HG03097 (cell line): ENCODE results near the gene FBXO10.
A peak's percentile ranks its signal among the peaks of the same experiment; 100 is the strongest.
"Not testable (repeated sequence)": the region's sequence is repeated elsewhere in the genome, so short reads cannot be mapped to it uniquely, and the experiment has no call there.

Experiments used
- ATAC-seq: cut with Tn5 transposase; IDR thresholded peaks from one replicate; pipeline ENCODE4 v1.9.1; 2021; ENCODE audit not compliant: unreplicated experiment, low FRiP score

Gene FBXO10

GRCh38 chr9:37485389-37486255 is 90.6 kb downstream of the FBXO10 start, which contains the start of gene POLR1E:
TSS of gene POLR1E (plus strand) at chr9:37485948. CDS start at chr9:37486048, 100 bp downstream.
- ATAC-seq = peak; percentile 95

DNA sequence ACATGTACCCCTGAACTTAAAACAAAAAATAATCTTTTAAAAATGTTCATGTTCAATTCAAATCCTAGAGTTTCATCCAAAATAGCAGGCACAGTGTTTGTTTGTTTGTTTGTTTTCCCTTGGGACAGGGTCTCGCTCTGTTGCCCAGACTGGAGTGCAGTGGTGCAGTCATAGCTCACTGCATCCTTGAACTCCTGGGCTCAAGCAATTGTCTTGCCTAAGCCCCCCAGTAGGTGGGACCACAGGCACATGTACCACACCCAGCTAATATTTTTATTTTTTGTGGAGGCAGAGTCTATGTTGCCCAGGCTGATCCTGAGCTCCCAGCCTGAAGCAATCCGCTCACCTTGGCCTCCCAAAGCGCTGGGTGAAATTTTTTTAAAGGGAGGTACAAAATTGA is 95.4 kb downstream of the FBXO10 start:
- no peak for ATAC-seq

DNA sequence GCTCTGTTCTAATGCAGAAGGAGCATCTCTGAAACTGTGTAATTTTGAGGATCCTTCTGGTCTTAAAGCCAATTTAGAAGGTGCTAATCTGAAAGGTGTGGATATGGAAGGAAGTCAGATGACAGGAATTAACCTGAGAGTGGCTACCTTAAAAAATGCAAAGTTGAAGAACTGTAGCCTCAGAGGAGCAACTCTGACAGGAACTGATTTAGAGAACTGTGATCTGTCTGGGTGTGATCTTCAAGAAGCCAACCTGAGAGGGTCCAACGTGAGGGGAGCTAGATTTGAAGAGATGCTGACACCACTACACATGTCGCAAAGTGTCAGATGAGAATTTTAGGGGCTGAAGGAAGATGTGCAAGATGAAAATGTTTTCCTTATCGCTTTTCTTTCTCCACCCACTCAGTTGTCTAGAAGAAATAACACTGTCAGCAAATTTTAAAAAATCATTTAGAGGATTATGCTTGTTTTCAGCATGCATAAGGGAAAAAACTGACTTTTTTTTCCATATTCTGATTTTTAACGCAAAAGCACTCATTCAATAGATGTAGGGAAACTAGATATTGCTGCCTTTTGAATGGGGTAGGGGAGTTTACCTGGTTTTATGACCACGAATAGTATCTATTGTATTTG is 98.1 kb downstream of the FBXO10 start:
- not testable (repeated sequence) for ATAC-seq

DNA sequence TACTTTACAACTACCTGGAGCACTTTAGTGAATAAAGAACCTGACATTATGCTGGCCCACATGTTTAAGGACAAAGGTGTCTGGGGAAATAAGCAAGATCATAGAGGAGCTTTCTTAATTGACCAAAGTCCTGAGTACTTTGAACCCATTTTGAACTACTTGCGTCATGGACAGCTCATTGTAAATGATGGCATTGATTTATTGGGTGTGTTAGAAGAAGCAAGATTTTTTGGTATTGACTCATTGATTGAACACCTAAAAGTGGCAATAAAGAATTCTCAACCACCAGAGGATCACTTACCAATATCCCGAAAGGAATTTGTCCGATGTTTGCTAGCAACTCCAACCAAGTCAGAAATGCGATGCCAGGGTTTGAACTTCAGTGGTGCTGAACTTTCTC is 98.7 kb downstream of the FBXO10 start:
- not testable (repeated sequence) for ATAC-seq

GRCh38 chr9:37476930-37477329 is 99.2 kb downstream of the FBXO10 start:
- ATAC-seq = no peak

- no peak for ATAC-seq
These were observed 101.7 kb downstream of the FBXO10 start for GRCh38 chr9:37474438-37474837.

GRCh38 chr9:37473982-37474381 is 102.2 kb downstream of the FBXO10 start:
- ATAC-seq = not testable (repeated sequence)

DNA sequence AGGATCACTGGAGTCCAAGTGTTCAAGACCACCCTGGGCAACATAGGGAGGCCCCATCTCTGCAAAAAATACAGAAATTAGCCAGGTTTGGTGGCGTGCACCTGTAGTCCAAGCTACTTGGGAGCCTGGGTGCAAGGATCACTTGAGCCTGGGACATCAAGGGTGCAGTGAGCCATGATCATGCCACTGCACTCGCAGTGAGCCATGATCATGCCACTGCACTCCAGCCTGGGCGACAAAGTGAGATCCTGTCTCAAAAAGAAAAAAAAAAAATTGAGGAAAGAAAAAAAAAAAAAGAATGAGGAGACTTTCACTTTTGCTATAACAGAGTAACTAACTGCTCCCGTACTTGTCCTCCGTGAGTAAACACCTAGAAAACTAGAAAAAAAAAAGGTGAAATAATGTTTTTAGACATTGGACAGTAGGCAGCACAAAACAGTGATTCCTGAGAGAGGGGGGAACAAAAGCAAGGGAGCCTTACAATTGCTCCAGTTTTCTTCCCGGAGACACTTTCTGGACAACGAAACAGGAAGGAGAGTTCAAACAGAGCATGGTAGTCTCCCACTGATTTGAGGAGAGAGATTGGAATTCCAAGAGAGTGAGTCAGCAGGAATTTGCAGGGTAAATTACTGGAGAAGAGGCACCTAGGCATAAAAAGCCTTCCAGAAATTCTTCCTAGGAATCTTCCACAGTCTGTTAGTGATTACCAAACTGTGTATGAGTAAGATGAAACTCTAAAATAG is 104.1 kb downstream of the FBXO10 start:
- no peak for ATAC-seq

DNA sequence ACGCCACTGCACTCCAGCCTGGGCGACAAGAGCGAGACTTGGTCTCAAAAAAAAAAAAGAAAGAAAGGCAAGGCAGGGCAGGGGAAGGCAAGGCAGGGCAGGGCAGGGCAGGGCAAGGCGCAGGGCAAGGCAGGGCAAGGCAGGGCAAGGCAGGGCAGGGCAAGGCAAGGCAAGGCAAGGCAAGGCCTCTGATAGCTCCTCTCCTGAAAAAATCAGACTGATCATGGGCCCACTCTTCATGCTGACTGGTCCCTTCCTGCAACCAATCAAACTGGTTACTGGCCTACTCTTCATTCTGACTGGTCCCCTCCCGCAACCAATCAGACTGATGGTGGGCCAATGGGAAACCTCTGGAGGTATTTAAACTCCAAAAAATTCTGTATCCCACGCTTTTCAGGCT is 107.6 kb downstream of the FBXO10 start:
- ATAC-seq = no peak

DNA sequence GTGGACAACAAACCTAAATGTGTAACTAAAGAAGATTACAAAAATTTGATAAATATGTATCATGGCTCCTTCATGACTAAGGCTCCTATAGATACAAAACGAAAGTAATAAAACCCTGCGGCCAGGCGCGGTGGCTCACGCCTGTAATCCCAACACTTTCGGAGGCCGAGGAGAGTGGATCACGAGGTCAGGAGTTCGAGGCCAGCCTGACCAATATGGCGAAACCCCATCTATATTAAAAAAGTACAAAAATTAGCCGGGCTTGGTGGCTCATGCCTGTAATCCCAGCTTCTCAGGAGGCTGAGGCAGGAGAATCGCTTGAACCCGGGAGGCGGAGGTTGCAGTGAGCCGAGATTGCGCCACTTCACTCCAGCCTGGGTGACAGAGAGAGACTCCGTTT is 108.7 kb downstream of the FBXO10 start:
- ATAC-seq = not testable (repeated sequence)

GRCh38 chr9:37466037-37466709 is 110.0 kb downstream of the FBXO10 start:
- ATAC-seq = peak; percentile 5

DNA sequence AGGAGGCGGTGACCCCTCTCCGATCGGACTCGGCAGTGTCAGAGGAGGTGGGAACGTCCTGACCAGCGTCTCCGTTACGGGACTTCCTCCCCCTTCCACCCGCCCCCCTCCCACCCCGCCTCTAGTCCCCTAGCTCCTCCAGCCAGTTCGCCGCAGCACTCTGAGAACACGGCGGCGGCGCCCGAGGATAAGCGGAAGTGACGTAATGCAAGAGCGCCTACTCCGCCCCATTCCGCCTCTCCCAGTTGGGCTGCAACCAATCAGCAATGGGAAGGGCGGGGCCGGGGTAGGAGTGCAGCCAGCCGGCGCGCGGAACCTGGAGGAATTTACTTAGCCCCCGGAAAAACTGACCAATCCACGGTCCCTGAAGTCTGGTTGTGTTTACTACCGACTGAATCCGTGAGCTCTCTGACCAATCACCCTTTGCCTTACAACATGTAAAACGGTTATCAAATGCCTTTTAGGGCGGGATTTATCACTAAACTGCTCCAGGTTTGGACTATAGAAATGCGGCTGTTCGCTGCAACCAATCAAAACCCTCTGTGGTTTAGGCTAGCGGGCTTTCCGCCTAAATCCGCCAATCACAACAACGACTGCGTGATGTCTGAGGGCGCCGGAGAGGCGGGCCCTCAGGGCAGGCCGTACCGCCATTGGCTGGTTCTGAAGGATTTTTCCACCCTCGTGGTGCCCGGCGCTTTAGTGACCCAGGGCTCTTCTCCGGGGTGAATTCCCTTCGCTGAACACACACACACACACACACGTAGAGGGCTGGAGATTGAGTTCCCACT is 110.7 kb downstream of the FBXO10 start, which contains the start of gene ZBTB5:
Gene ZBTB5 (minus strand): TSS at position 202 of the 788 bp plus-strand sequence. CDS start 22,899 bp downstream, outside the sequence.
- peak; percentile 75 for ATAC-seq

- peak; percentile 31 for ATAC-seq
These were observed 111.5 kb downstream of the FBXO10 start for GRCh38 chr9:37464426-37465248.

DNA sequence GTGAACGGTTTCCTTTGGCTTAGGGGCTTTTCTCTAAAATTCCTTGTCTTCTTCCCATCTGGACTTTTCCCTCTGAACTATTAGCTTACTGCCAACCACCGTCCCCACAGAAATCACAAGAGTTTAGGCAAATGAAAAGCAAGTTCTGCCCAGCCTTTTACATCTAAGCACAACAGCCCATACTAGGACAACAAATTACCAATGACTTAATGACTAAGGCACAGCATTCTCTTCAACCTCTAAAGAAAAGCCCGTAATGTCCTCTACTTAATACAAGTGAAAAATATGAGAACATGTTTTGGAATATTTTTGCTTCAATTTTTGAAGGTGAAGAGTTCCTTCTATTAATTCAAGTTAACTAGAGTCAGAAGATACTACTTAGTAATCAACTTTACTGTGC is 112.2 kb downstream of the FBXO10 start:
- no peak for ATAC-seq
